DND-41 (cell line): ENCODE data around the gene DPP3.
A peak's percentile ranks its signal among the peaks of the same experiment; 100 is the strongest.

Experiments
- ATAC-seq: fragments of 200-7000 bp; cut with Tn5 transposase; 3 replicates; pipeline ENCODE4 v1.9.1; 2021; ENCODE audit warnings: low read depth; ENCODE audit not compliant: insufficient read depth
- DNase-seq: peaks from one replicate; pipeline ENCODE4 v3.0.0-alpha.2; 2020
- H2AFZ ChIP-seq: 2 replicates; pipeline ENCODE4 v1.6.0; 2012; ENCODE audit warnings: low read depth, low read length
- H3K27ac ChIP-seq: 2 replicates; pipeline ENCODE4 v1.5.1; 2012; ENCODE audit warnings: low read length, inconsistent platforms
- H3K27me3 ChIP-seq: fragments of 200-600 bp; sonication (generic); 2 replicates; pipeline ENCODE4 v1.6.0; 2012; ENCODE audit warnings: low read length, mild to moderate bottlenecking, inconsistent platforms; ENCODE audit not compliant: insufficient read depth, poor library complexity
- H3K36me3 ChIP-seq: 2 replicates; pipeline ENCODE4 v1.5.1; 2012; ENCODE audit warnings: low read length, inconsistent platforms; ENCODE audit not compliant: insufficient read depth
- H3K4me1 ChIP-seq: 2 replicates; pipeline ENCODE4 v1.5.1; 2012; ENCODE audit warnings: mild to moderate bottlenecking, low read length; ENCODE audit not compliant: insufficient read depth
- H3K4me2 ChIP-seq: 2 replicates; pipeline ENCODE4 v1.6.0; 2012; ENCODE audit warnings: mild to moderate bottlenecking, moderate library complexity, low read length, inconsistent platforms; ENCODE audit not compliant: insufficient read depth
- H3K4me3 ChIP-seq, 2 experiments: fragments of 200-600 bp in 1 of 2; shearing (Covaris generic) in 1 of 2; 2 replicates each; pipeline ENCODE4 v1.5.1; 2012 to 2016; ENCODE audit warnings: inconsistent platforms in 2 of 2, low read length in 2 of 2, mild to moderate bottlenecking in 2 of 2, low read depth in 1 of 2, moderate library complexity in 1 of 2
- H3K79me2 ChIP-seq: 2 replicates; pipeline ENCODE4 v1.6.0; 2012; ENCODE audit warnings: low read length, inconsistent platforms; ENCODE audit not compliant: insufficient read depth
- H3K9ac ChIP-seq: 2 replicates; pipeline ENCODE4 v1.6.0; 2012; ENCODE audit warnings: low read depth, mild to moderate bottlenecking, inconsistent platforms, low read length, moderate library complexity
- H3K9me3 ChIP-seq: 2 replicates; pipeline ENCODE4 v1.5.1; 2012; ENCODE audit warnings: low read length, moderate library complexity, mild to moderate bottlenecking, inconsistent platforms; ENCODE audit not compliant: insufficient read depth, severe bottlenecking
- H4K20me1 ChIP-seq: 2 replicates; pipeline ENCODE4 v1.6.0; 2012; ENCODE audit warnings: low read length; ENCODE audit not compliant: insufficient read depth
- EZH2 ChIP-seq: IDR thresholded peaks from 3 replicates; pipeline ENCODE4 v1.6.1; 2012; ENCODE audit warnings: borderline replicate concordance, low read depth, mild to moderate bottlenecking, moderate library complexity, low read length, inconsistent platforms; ENCODE audit not compliant: severe bottlenecking
- TF ChIP-seq, protein P1 (sequence below): IDR thresholded peaks from 2 replicates; pipeline ENCODE4 v1.5.1; 2012; ENCODE audit warnings: borderline replicate concordance, low read length, moderate library complexity, mild to moderate bottlenecking; ENCODE audit not compliant: poor library complexity, severe bottlenecking; ENCODE audit errors: extremely low read depth

Gene DPP3

GRCh38 chr11:66510990-66511339 lies 30.7 kb downstream of the DPP3 start:
- no peak for DNase-seq
- H3K79me2 ChIP-seq = peaks cover 15% of the 10 kb centered on the region
- H3K9me3 ChIP-seq = no peaks in the 10 kb centered on the region
- peaks cover 24% of the 10 kb centered on the region for H3K4me1 ChIP-seq
- H3K4me3 ChIP-seq = peak overlapping the region; percentile 83 to 88
- H3K27ac ChIP-seq = peak overlapping the region; percentile 55
- H2AFZ ChIP-seq = peak overlapping the region; percentile 96
- H4K20me1 ChIP-seq = no peaks in the 10 kb centered on the region
- H3K36me3 ChIP-seq = peaks cover 39% of the 10 kb centered on the region
- peak overlapping the region; percentile 95 for H3K4me2 ChIP-seq
- ATAC-seq = no peak
- H3K9ac ChIP-seq = peak overlapping the region; percentile 67
- H3K27me3 ChIP-seq = no peaks in the 10 kb centered on the region
- TF ChIP-seq, protein P1, sequence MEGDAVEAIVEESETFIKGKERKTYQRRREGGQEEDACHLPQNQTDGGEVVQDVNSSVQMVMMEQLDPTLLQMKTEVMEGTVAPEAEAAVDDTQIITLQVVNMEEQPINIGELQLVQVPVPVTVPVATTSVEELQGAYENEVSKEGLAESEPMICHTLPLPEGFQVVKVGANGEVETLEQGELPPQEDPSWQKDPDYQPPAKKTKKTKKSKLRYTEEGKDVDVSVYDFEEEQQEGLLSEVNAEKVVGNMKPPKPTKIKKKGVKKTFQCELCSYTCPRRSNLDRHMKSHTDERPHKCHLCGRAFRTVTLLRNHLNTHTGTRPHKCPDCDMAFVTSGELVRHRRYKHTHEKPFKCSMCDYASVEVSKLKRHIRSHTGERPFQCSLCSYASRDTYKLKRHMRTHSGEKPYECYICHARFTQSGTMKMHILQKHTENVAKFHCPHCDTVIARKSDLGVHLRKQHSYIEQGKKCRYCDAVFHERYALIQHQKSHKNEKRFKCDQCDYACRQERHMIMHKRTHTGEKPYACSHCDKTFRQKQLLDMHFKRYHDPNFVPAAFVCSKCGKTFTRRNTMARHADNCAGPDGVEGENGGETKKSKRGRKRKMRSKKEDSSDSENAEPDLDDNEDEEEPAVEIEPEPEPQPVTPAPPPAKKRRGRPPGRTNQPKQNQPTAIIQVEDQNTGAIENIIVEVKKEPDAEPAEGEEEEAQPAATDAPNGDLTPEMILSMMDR = no peak
- no peak for TF ChIP-seq EZH2

DNA sequence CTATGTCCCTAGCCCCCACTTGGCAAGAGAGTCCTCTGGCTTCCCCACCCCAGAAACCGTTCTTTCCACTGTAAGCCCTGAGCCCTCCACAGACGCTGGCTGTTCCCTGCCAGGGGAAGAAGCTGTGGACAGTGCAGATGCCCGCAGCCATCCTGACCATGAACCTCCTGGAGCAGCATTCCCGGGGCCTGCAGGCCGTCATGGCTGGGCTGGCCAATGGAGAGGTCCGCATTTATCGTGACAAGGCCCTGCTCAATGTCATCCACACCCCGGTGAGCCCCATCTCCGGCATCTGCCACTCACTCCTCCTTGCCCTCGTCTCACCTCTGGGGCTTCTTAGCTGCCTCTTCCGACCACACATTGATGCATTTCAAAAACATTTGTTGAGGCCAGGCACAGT lies 43.4 kb downstream of the DPP3 start:
- no peaks in the 10 kb centered on the region for H3K79me2 ChIP-seq
- ATAC-seq (no peak), DNase-seq (no peak)
- no peak overlapping the region for H2AFZ ChIP-seq
- no peak overlapping the region for H3K9ac ChIP-seq
- H3K9me3 ChIP-seq = no peaks in the 10 kb centered on the region
- no peak overlapping the region for H3K4me3 ChIP-seq
- no peaks in the 10 kb centered on the region for H4K20me1 ChIP-seq
- H3K4me2 ChIP-seq = no peak overlapping the region
- H3K27ac ChIP-seq = no peak overlapping the region
- peaks cover 37% of the 10 kb centered on the region; the same call in 1 of the 2 replicates for H3K36me3 ChIP-seq
- H3K27me3 ChIP-seq = no peaks in the 10 kb centered on the region
- H3K4me1 ChIP-seq = no peaks in the 10 kb centered on the region
- TF ChIP-seq, protein P1 = no peak
- TF ChIP-seq EZH2 = no peak

DNA sequence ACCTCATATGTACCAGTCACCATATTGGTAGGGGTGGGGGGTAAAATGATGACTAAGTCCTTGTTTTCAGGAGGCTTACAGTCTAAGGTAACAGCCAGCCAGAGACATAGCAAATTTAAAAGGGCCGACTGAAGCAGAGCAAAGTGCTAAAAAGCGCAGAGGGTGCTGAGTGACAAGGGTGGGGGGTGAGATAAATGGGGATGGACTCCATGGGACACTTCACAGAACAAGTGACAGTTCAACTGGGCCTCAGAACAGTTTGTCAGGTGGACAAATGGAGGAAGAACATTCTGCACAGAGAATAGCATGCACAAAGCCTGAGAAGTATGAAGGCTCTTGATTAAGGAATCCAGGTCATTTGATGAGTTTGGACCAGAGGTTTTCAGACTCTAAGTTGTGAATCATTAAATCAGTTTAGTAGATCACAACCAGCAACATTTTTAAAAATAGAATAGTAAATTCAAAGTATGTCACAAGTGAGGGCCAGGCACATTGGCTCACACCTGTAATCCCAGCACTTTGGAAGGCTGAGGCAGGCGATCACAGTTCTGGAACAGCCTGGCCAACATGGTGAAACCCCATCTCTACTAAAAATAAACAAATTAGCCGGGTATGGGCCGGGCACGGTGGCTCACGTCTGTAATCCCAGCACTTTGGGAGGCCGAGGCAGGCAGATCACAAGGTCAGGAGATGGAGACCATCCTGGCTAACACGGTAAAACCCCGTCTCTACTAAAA lies 44.2 kb downstream of the DPP3 start:
- no peaks in the 10 kb centered on the region for H3K27me3 ChIP-seq
- H2AFZ ChIP-seq = no peak overlapping the region
- no peak overlapping the region for H3K4me3 ChIP-seq
- no peak overlapping the region for H3K9ac ChIP-seq
- no peak overlapping the region for H3K4me2 ChIP-seq
- ATAC-seq (no peak), DNase-seq (no peak)
- TF ChIP-seq EZH2 = no peak
- TF ChIP-seq, protein P1 = no peak
- no peaks in the 10 kb centered on the region for H3K79me2 ChIP-seq
- H3K27ac ChIP-seq = no peak overlapping the region
- H3K36me3 ChIP-seq = peaks cover 38% of the 10 kb centered on the region; the same call in 1 of the 2 replicates
- H4K20me1 ChIP-seq = no peaks in the 10 kb centered on the region
- H3K9me3 ChIP-seq = no peaks in the 10 kb centered on the region
- no peaks in the 10 kb centered on the region for H3K4me1 ChIP-seq
